Activated CD8-positive, alpha-beta memory T cell treated with anti-CD3 and anti-CD28 coated beads, Interleukin-2, amount 10 ng/mL, durations not matched to agents 7 days and 5 days (primary cell): ENCODE results near the gene MZT2B. TPM values are rescaled to one million over a fixed set of nuclear protein-coding genes. Genes with fewer than 3 reads are reported as not detected.
A peak's percentile ranks its signal among the peaks of the same experiment; 100 is the strongest.
"Not testable (repeated sequence)": the region's sequence is repeated elsewhere in the genome, so short reads cannot be mapped to it uniquely, and the experiment has no call there.

ENCODE experiments used
- ATAC-seq: fragments of 150-1000 bp; cut with Tn5 transposase; one replicate; pipeline ENCODE4 v1.10.0; 2021; ENCODE audit warnings: moderate library complexity
- CTCF ChIA-PET: fragments of 350-600 bp; sonication (Branson Sonifier 250); formaldehyde crosslinking; loops from one replicate; lab custom pipeline; 2021; ENCODE audit warnings: antibody characterized with exemption; lab: Charles Lee
- DNase-seq: peaks from one replicate; pipeline ENCODE4 v3.0.0-alpha.2; 2020
- H3K27ac Mint-ChIP-seq: one replicate; pipeline ENCODE4 v1.8.0; 2021; ENCODE audit warnings: mild to moderate bottlenecking, mixed read lengths
- H3K27me3 Mint-ChIP-seq: one replicate; pipeline ENCODE4 v1.8.0; 2021; ENCODE audit warnings: mixed read lengths
- H3K36me3 Mint-ChIP-seq: one replicate; pipeline ENCODE4 v1.8.0; 2021; ENCODE audit warnings: mild to moderate bottlenecking, mixed read lengths
- H3K4me1 Mint-ChIP-seq: one replicate; pipeline ENCODE4 v1.8.0; 2021; ENCODE audit warnings: mixed read lengths
- H3K4me3 Mint-ChIP-seq: one replicate; pipeline ENCODE4 v1.8.0; 2021; ENCODE audit warnings: mild to moderate bottlenecking, moderate library complexity, mixed read lengths
- H3K9me3 Mint-ChIP-seq: one replicate; pipeline ENCODE4 v1.8.0; 2022; ENCODE audit warnings: low read depth, mixed read lengths
- total RNA-seq, 2 experiments: library from RNA; stranded (reverse); gene quantifications; one replicate each; pipeline ENCODE4 v1.2.3, GENCODE V29; 2021

MZT2B gene
- total RNA-seq, 2 experiments from 2014 or later, result 399 to 472 TPM

GRCh38 chr2:130174866-130175265 is 7.2 kb upstream of the MZT2B start:
- CTCF ChIA-PET, H3K4me3 Mint-ChIP-seq, H3K27me3 Mint-ChIP-seq, DNase-seq, H3K9me3 Mint-ChIP-seq, H3K27ac Mint-ChIP-seq: not testable (repeated sequence)
- peak; percentile 69 for ATAC-seq
- Mint-ChIP-seq H3K4me1 (peaks cover 42% of the 10 kb centered on the region), H3K36me3 (peaks cover 26% of the 10 kb centered on the region)

- Mint-ChIP-seq H3K4me3 (peak overlapping the region; percentile 94), H3K4me1 (peaks cover 38% of the 10 kb centered on the region), H3K27ac (peak overlapping the region; percentile 92)
- not testable (repeated sequence) for ATAC-seq, H3K27me3 Mint-ChIP-seq, DNase-seq, H3K9me3 Mint-ChIP-seq, H3K36me3 Mint-ChIP-seq
- CTCF ChIA-PET, result interaction anchor here (0.7 to 1.9 kb wide), 9 partner anchors 10 to 1312 kb away, joined by 3 to 14 read pairs (median 5); partner anchors contain the start of gene IMP4
These were observed 1.4 kb upstream of the MZT2B start for GRCh38 chr2:130180404-130181324.

- ATAC-seq, result peak; percentile 78
- peaks cover 37% of the 10 kb centered on the region for H3K4me1 Mint-ChIP-seq
- CTCF ChIA-PET, result interaction anchor here (0.6 to 1.9 kb wide), 10 partner anchors 11 to 1312 kb away, joined by 3 to 14 read pairs (median 4); partner anchors contain the start of gene IMP4
These were observed 660 bp upstream of the MZT2B start, which contains the start of gene SMPD4 for GRCh38 chr2:130181325-130181879. TSS of gene SMPD4 (minus strand) at chr2:130181602. CDS start at chr2:130176592, 5,010 bp downstream.

GRCh38 chr2:130182826-130183511 is 907 bp downstream of the MZT2B start:
- CTCF ChIA-PET, result interaction anchor here (0.7 to 1.9 kb wide), 2 partner anchors 12 to 148 kb away, joined by 3 to 5 read pairs; no protein-coding TSS in a partner anchor
- peaks cover 29% of the 10 kb centered on the region for H3K4me1 Mint-ChIP-seq
- not testable (repeated sequence) for H3K36me3 Mint-ChIP-seq, DNase-seq, H3K27me3 Mint-ChIP-seq, H3K9me3 Mint-ChIP-seq, ATAC-seq
- peak overlapping the region; percentile 83 for H3K27ac Mint-ChIP-seq
- peak overlapping the region; percentile 82 for H3K4me3 Mint-ChIP-seq

More at GRCh38 chr2:130181325-130181879, 660 bp upstream of the MZT2B start, which contains the start of gene SMPD4:
- no peaks in the 10 kb centered on the region for H3K9me3 Mint-ChIP-seq
- peak within 1 kb of the TSS; percentile 94 for H3K4me3 Mint-ChIP-seq
- H3K27me3 Mint-ChIP-seq, result no peaks in the 10 kb centered on the region
- peaks cover 4% of the 10 kb centered on the region for H3K36me3 Mint-ChIP-seq
- peak within 1 kb of the TSS; percentile 92 for H3K27ac Mint-ChIP-seq
- DNase-seq, result peak; percentile 98

- peaks cover 3% of the 10 kb centered on the region for H3K36me3 Mint-ChIP-seq
- H3K9me3 Mint-ChIP-seq, result no peaks in the 10 kb centered on the region
- DNase-seq, result no peak
- CTCF ChIA-PET, result no interaction called here
- no peaks in the 10 kb centered on the region for H3K27me3 Mint-ChIP-seq
- H3K27ac Mint-ChIP-seq, result peak overlapping the region; percentile 83
- H3K4me3 Mint-ChIP-seq, result peak overlapping the region; percentile 82
- peaks cover 25% of the 10 kb centered on the region for H3K4me1 Mint-ChIP-seq
- no peak for ATAC-seq
These were observed 1.7 kb downstream of the MZT2B start for GRCh38 chr2:130183512-130184373.

GRCh38 chr2:130185436-130185835 is 3.4 kb downstream of the MZT2B start:
- H3K4me3 Mint-ChIP-seq, result no peak overlapping the region

GRCh38 chr2:130185896-130186295 is 3.8 kb downstream of the MZT2B start:
- ATAC-seq (no peak), DNase-seq (no peak)
- Mint-ChIP-seq H3K4me3 (no peak overlapping the region), H3K27ac (no peak overlapping the region), H3K4me1 (peaks cover 15% of the 10 kb centered on the region), H3K36me3 (peaks cover 1% of the 10 kb centered on the region), H3K27me3 (no peaks in the 10 kb centered on the region), H3K9me3 (no peaks in the 10 kb centered on the region)
- CTCF ChIA-PET, result no interaction called here

More at GRCh38 chr2:130185436-130185835, 3.4 kb downstream of the MZT2B start:
- Mint-ChIP-seq H3K27me3 (no peaks in the 10 kb centered on the region), H3K9me3 (no peaks in the 10 kb centered on the region), H3K36me3 (peaks cover 3% of the 10 kb centered on the region), H3K27ac (no peak overlapping the region), H3K4me1 (peaks cover 17% of the 10 kb centered on the region)
- no peak for ATAC-seq
- no peak for DNase-seq
- CTCF ChIA-PET, result no interaction called here

- CTCF ChIA-PET, result no interaction called here
- DNase-seq (peak; percentile 29), ATAC-seq (no peak)
- Mint-ChIP-seq H3K36me3 (peaks cover 4% of the 10 kb centered on the region), H3K4me3 (no peak overlapping the region), H3K27me3 (no peaks in the 10 kb centered on the region), H3K27ac (peak overlapping the region; percentile 11), H3K9me3 (no peaks in the 10 kb centered on the region), H3K4me1 (peaks cover 18% of the 10 kb centered on the region)
These were observed 4.3 kb downstream of the MZT2B start for GRCh38 chr2:130186391-130186790.

- no peaks in the 10 kb centered on the region for H3K9me3 Mint-ChIP-seq
- H3K4me1 Mint-ChIP-seq, result peaks cover 21% of the 10 kb centered on the region
- H3K4me3 Mint-ChIP-seq, result no peak overlapping the region
- no peaks in the 10 kb centered on the region for H3K27me3 Mint-ChIP-seq
- no peak overlapping the region for H3K27ac Mint-ChIP-seq
- DNase-seq, result peak; percentile 36
- peaks cover 5% of the 10 kb centered on the region for H3K36me3 Mint-ChIP-seq
- CTCF ChIA-PET, result no interaction called here
- no peak for ATAC-seq
These were observed 5.2 kb downstream of the MZT2B start for GRCh38 chr2:130187268-130187667.

- H3K9me3 Mint-ChIP-seq, H3K4me3 Mint-ChIP-seq, ATAC-seq, H3K27me3 Mint-ChIP-seq, H3K27ac Mint-ChIP-seq, CTCF ChIA-PET, H3K36me3 Mint-ChIP-seq: not testable (repeated sequence)
- peaks cover 25% of the 10 kb centered on the region for H3K4me1 Mint-ChIP-seq
- peak; percentile 8 for DNase-seq
These were observed 6.1 kb downstream of the MZT2B start for GRCh38 chr2:130187859-130188792.

- H3K9me3 Mint-ChIP-seq, ATAC-seq, H3K36me3 Mint-ChIP-seq, H3K27ac Mint-ChIP-seq, H3K4me3 Mint-ChIP-seq, H3K27me3 Mint-ChIP-seq, CTCF ChIA-PET: not testable (repeated sequence)
- peaks cover 18% of the 10 kb centered on the region for H3K4me1 Mint-ChIP-seq
- DNase-seq, result peak; percentile 11
These were observed 6.9 kb downstream of the MZT2B start for GRCh38 chr2:130188958-130189357.
